Parathyroid adenoma (tissue), 2 donors: Measurements from ENCODE around the gene C3orf18.
A peak's percentile ranks its signal among the peaks of the same experiment; 100 is the strongest.

Experiments
- H2AFZ ChIP-seq: fragments of 300-600 bp; sonication (generic); one replicate; pipeline ENCODE4 v1.7.0; 2017; ENCODE audit warnings: antibody characterized with exemption, mild to moderate bottlenecking
- H3K27ac ChIP-seq: fragments of 300-600 bp; sonication (generic); one replicate; pipeline ENCODE4 v1.7.0; 2017
- H3K27me3 ChIP-seq: fragments of 300-600 bp; sonication (generic); one replicate; pipeline ENCODE4 v1.7.0; 2017; ENCODE audit warnings: low read length; ENCODE audit not compliant: control insufficient read depth, insufficient read depth
- H3K36me3 ChIP-seq: fragments of 300-600 bp; sonication (generic); one replicate; pipeline ENCODE4 v1.7.0; 2017; ENCODE audit warnings: low read length; ENCODE audit not compliant: control insufficient read depth, insufficient read depth
- H3K4me1 ChIP-seq: fragments of 300-600 bp; sonication (generic); one replicate; pipeline ENCODE4 v1.7.0; 2017; ENCODE audit warnings: control low read depth
- H3K4me2 ChIP-seq: fragments of 300-600 bp; sonication (generic); one replicate; pipeline ENCODE4 v1.7.0; 2017; ENCODE audit warnings: low read length
- H3K4me3 ChIP-seq: fragments of 300-600 bp; sonication (generic); one replicate; pipeline ENCODE4 v1.7.0; 2017; ENCODE audit warnings: low read depth, low read length
- H3K79me2 ChIP-seq: fragments of 300-600 bp; sonication (generic); one replicate; pipeline ENCODE4 v1.7.0; 2017; ENCODE audit warnings: control low read depth
- H3K9ac ChIP-seq: fragments of 300-600 bp; sonication (generic); one replicate; pipeline ENCODE4 v1.7.0; 2017; ENCODE audit warnings: mild to moderate bottlenecking
- H3K9me3 ChIP-seq: fragments of 300-600 bp; sonication (generic); one replicate; pipeline ENCODE4 v1.7.0; 2017; ENCODE audit warnings: low read length; ENCODE audit not compliant: control insufficient read depth
- CTCF ChIP-seq: fragments of 300-600 bp; sonication (generic); IDR thresholded peaks from one replicate; pipeline ENCODE4 v1.7.0; 2017; ENCODE audit warnings: antibody characterized with exemption, mild to moderate bottlenecking
- donor health status: primary hyperparathyroidism.

Gene C3orf18

GRCh38 chr3:50600141-50600753 lies 32.7 kb upstream of the C3orf18 start:
- H3K27me3 ChIP-seq, result no peaks in the 10 kb centered on the region
- H3K79me2 ChIP-seq, result peaks cover 2% of the 10 kb centered on the region
- H3K9me3 ChIP-seq, result no peaks in the 10 kb centered on the region
- H3K4me1 ChIP-seq, result peaks cover 53% of the 10 kb centered on the region
- TF ChIP-seq CTCF, result no peak
- H3K4me3 ChIP-seq, result no peak overlapping the region
- no peaks in the 10 kb centered on the region for H3K36me3 ChIP-seq
- peak overlapping the region; percentile 50 for H3K9ac ChIP-seq
- peak overlapping the region; percentile 100 for H3K27ac ChIP-seq
- peak overlapping the region; percentile 71 for H2AFZ ChIP-seq
- H3K4me2 ChIP-seq, result peak overlapping the region; percentile 14

- peaks cover 56% of the 10 kb centered on the region for H3K4me1 ChIP-seq
- H3K4me3 ChIP-seq, result no peak overlapping the region
- H3K9ac ChIP-seq, result peak overlapping the region; percentile 50
Measured at GRCh38 chr3:50599716-50600118, 32.2 kb upstream of the C3orf18 start.

GRCh38 chr3:50599115-50599715 lies 31.7 kb upstream of the C3orf18 start:
- peaks cover 2% of the 10 kb centered on the region for H3K79me2 ChIP-seq
- H3K9ac ChIP-seq, result no peak overlapping the region
- H2AFZ ChIP-seq, result peak overlapping the region; percentile 71
- no peaks in the 10 kb centered on the region for H3K36me3 ChIP-seq
- H3K4me2 ChIP-seq, result no peak overlapping the region
- peak overlapping the region; percentile 100 for H3K27ac ChIP-seq
- no peaks in the 10 kb centered on the region for H3K27me3 ChIP-seq
- TF ChIP-seq CTCF, result no peak
- no peak overlapping the region for H3K4me3 ChIP-seq
- H3K4me1 ChIP-seq, result peaks cover 60% of the 10 kb centered on the region
- no peaks in the 10 kb centered on the region for H3K9me3 ChIP-seq

More at GRCh38 chr3:50599716-50600118, 32.2 kb upstream of the C3orf18 start:
- TF ChIP-seq CTCF, result no peak
- H3K27ac ChIP-seq, result peak overlapping the region; percentile 100
- peaks cover 2% of the 10 kb centered on the region for H3K79me2 ChIP-seq
- peak overlapping the region; percentile 71 for H2AFZ ChIP-seq
- H3K27me3 ChIP-seq, result no peaks in the 10 kb centered on the region
- H3K9me3 ChIP-seq, result no peaks in the 10 kb centered on the region
- no peaks in the 10 kb centered on the region for H3K36me3 ChIP-seq
- no peak overlapping the region for H3K4me2 ChIP-seq

- Histone ChIP-seq H3K27ac (peak overlapping the region; percentile 1), H3K4me2 (no peak overlapping the region), H3K4me3 (no peak overlapping the region), H3K4me1 (peaks cover 20% of the 10 kb centered on the region), H2AFZ (no peak overlapping the region), H3K9ac (no peak overlapping the region), H3K79me2 (no peaks in the 10 kb centered on the region), H3K27me3 (no peaks in the 10 kb centered on the region), H3K36me3 (no peaks in the 10 kb centered on the region), H3K9me3 (no peaks in the 10 kb centered on the region)
- no peak for TF ChIP-seq CTCF
Measured at GRCh38 chr3:50594253-50594785, 26.8 kb upstream of the C3orf18 start.
